ENCODE results near the gene LYRM2. TPM values are rescaled to one million over a fixed set of nuclear protein-coding genes. Genes with fewer than 3 reads are reported as not detected.

LYRM2 gene, protein sequence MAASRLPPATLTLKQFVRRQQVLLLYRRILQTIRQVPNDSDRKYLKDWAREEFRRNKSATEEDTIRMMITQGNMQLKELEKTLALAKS
- 17.5 and 31.2 TPM in 2 replicates for total RNA-seq (2014; rRNA removed; shearing (Covaris generic))

DNA sequence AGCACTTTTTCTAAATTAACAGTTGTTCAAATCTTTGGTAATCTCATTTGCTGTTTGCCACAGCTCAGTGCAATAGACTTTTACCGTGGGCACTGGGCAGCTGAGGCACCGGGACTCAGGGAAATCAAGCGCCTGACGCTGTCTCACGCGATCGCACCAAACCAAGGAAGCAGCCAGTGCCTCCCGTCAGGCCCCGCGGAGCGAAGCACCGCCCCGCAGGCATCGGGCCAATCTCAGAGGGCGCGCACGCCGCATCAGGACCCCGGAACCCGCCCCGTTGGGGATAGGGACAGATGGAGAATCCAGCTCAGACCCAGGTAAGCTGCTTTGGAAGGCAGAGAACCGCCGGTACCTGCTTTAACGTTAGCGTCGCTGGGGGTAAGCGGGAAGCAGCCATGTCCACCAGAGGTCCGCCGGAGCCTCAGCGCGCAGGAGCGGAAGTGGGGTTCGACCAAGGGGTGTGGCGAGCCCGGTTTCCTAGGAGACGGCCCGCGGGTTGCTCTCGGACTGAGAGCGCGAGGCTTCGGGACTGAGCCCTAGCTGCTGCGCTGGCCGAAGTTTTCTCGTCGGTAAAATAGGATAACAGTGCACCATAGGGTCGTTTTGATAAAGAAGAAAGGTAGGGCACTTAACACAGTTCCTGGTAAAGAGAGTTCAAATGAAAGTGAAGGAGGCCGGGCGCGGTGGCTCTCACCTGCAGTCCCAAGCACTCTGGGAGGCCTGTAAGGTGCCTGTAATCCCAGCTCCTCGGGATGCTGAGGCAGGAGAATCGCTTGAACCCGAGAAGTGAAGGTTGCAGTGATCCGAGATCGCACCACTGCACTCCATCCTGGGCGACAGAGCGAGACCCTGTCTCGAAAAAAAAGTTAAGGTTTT, at the start of gene LYRM2:
TSS of gene LYRM2 (minus strand) at position 428 of the 876 bp plus-strand sequence. CDS start at position 397, 31 bp downstream.
- DNase-seq (ENCODE audit: low read depth), result peak; percentile 94

DNA sequence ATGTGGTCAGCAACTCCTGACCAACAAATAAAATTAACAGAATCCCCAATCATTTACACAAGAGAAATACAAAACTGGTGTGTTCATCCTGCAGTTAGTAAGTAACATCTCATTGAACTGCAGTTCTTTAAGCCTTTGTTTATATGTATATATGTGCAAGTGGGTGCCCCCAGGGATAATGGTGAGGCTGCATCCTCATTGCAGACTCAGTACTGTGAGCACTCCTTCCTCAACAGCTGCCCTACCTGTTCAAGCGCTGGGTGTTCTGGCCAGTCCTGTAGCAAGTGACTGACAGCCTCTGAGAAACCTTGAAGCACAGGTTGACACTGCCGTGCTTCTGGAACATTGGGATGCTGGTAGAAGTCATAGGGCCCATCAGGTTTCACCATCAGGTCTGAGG, 49.8 kb upstream of the LYRM2 start:
- DNase-seq (ENCODE audit: low read depth), result no peak

DNA sequence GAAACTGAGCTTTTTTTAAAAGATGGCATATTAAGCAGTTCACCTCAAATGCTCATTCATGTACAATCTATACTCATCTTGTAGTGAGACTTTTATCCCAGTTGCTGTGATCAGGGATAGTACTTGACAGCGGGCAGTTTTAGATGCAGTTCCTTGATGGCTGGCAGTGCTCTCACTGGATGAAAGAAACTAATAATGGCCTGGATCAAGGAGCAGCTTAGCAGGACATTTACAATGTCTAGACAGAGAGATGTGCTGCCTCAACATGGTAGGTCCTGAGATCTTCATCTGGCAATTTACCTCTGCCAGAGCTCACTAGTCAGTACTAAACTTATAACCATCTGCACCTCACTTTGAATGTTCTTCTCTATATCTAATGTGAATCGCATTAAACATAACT, 46.8 kb upstream of the LYRM2 start:
- DNase-seq (ENCODE audit: low read depth), result no peak

DNA sequence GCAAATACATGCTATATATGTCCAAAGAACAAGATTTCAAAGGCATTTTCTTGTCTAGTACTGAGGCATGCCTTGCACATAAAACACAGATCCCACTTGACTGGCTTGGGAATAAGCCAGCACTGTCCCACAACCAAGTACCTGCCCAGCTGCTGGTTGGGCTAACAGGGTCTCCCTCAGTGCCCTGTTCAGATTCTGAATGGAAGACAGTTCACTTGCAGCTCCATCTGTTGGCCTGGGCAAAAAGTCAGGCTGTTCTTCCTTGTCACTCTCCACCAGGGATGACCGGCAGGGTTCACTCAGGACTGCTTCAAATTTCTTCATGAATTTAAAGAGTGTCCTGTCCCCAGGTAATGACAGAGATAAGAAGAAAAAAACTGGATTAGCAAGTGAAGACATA, 44.4 kb upstream of the LYRM2 start:
- no peak for DNase-seq (ENCODE audit: low read depth)

DNA sequence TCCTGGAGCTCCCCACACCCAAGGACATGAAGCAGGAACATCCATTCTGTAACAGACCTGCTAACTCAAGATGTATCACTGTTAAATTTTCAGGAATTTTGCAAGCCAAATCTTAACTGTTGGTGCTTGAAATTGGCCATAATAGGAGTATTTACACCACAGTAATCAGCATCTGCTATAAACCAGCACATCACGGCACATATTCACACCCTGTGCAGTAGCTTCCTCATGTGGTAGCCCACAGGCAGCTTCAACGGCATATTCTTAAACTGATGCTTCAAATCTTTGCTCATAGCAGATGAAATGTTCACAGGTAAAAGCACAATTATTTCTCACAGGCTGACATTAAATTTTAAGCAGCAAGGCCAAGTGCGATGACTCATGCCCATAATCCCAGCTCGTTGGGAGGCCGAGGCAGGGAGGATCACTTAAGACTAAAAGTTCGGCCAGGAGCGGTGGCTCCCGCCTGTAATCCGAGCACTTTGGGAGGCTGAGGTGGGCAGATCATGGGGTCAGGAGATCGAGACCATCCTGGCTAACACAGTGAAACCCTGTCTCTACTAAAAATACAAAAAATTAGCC, 43.5 kb upstream of the LYRM2 start:
- DNase-seq (ENCODE audit: low read depth), result no peak

DNA sequence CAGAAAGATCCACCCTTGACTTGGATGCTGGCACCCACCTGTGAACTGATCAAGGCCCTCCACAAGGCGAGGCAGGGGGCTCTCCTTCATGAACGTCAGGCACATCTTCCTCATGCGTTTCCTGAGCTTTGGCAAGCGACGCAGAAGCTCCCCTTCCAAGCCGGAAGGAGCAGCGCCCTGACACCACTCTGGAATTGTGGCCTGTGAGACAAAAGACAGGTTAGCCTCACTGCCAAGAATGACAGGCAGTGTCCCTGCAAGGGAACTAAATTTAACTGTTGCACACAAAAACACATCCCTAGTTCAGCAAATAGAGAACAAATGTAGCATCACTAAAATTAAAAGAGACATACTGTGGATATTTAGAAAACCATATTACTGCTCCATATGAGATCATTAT, 42.0 kb upstream of the LYRM2 start:
- no peak for DNase-seq (ENCODE audit: low read depth)

DNA sequence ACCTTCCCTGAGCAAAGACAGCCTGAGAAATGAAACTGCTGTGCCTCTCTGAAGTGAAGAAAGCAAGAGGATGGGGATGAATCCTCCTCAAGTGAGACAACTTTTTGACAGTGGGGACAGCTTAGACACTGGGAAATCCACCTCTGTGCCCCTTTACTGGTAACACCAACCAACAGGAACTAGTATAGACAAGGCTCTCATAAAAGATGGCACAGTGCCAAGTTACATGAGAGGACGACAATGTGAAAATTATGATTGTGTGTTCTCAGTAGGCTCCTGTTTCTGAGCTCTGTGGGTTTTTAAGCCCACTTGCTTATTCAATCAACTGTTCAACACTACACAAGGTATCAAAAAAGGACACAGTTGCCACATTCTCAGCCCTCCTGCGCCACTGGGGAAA, 41.6 kb upstream of the LYRM2 start:
- no peak for DNase-seq (ENCODE audit: low read depth)

DNA sequence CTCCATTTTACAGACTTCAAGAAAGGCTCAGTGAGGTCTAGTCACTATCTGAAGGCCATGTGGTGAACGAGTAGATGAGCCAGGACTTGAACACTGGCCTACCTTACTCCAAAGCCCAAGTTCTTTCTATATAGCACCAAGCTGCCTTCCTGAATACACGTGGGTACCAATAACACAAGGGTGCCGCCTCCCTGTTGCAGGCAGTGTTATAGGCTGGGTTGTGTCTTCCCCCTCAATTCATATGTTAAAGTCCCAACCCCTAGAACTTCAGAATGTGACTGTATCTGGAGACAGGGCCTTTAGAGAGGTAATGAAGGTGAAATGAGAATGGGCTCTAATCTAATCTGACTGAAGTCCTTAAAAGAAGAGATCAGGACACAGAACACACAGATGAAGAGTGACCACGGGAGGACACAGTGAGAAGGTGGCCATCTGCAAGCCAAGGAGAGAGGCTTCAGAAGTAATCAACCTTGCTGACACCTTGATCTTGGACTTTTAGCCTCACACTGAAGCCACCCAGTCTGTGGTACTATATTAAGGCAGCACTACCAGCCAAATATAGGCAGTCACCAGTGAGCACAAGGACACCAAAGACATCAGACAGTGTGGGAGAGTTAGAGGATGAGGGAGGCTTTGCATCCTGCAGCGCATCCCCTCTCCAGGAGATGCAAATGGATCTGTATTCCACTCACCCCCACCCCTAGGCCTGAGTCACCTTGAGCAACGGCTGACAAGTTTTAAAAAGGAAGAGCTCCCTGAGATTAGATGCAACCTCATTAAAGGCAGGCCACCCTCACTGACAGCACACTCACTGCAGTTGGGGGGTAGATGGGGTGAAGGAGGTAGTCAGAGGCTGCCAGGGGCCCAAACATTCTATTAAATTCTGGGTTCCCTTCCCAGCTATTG, 40.9 kb upstream of the LYRM2 start:
- no peak for DNase-seq (ENCODE audit: low read depth)

DNA sequence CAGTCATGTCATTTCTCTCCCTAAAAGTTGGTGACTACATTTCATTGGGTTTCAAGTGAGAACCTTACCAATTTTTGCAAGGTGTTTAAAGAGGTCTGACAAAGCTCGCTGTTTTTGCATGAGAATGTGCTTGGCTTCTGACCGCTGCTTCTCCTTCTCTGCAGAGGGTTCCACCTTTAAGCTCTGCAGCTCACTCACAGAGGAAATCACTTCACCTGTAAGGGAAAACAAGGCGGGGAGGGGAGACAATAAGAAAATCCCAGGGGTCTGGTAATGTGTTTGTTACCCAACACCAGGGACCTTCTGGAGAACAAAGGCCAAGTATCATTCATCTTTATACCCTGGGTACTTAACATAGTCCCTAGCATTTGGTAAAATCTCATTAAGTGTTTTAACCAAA, 40.0 kb upstream of the LYRM2 start:
- no peak for DNase-seq (ENCODE audit: low read depth)

DNA sequence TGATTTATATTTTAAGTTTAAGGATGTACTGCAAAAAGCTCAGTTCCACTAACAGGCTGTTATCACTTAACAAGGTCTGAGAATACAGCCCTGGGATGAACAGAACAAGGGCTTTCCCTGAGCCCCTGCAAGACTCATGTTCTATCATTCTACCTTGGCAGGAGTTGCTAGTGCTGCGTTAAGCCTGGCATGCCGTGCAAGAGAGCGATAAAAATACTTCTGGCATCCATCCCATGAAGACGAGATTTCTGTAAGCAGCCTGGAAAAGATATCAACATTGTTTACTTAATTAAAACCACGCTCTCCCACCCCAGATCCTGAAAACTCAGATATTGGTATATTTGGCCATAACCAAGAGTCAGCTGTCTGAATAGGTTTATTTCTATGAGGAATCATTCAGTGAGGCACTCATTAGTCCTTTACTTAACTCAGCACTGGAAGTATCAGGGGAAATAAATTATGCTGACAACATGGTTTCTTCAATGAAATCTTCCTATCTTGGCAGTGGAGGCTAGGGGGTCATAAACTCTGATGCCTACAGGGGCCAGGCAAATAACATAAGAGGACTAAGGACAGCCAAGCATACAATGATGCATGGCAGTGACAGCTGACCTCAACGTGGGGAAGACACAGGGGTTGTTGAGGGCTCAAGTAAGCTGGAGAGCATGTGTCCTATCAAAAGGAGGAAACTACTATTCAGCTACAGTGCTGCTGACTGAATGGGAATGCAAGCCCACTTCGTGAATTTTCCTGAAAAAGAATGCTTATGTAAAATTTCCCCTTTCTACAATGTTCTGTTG, 37.6 kb upstream of the LYRM2 start:
- DNase-seq (ENCODE audit: low read depth), result no peak

DNA sequence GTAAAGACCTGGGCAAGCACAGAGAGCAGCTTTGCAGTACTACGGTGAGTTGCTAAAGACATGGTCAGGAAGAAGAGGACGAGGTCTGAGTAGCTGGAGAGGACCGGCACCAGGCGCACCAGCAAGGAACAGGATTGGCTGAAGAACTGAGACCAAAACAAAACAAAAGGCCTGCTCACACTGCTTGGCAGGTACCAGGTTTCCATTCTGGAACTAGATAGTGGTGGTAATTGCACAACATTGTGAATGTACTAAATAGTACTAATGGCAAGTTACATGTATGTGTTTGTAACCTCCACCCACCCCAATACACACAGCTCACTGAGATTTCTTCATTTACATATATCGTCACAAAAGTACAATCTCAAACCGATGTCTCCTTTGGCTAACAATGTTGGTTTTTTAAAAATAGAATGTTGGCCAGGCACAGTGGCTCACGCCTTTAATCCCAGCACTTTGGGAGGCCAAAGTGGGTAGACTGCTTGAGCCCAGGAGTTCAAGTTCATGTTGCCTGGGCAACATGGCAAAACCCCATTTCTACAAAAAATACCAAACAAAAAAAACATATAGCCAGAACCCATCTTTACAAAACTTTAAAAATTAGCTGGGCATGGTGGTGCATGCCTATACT, 32.5 kb upstream of the LYRM2 start:
- no peak for DNase-seq (ENCODE audit: low read depth)

DNA sequence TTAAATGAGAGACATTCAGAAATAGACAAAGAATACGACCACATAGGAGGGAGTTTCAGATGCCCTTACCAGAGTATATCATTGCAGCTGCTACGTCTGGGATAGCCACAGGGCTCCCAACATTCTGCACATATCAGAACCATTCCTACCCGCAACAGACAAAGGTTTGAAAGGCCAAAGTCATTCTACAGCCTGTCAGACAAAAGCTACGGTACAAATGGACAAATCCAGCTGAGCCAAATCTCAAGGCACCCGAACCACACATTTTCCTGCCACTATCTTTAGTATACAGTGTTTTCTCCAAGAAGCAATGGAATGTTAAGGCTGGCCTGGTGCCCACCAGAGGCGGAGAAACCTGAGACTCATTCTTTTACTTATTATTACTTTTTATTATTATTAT, 30.5 kb upstream of the LYRM2 start:
- no peak for DNase-seq (ENCODE audit: low read depth)

DNA sequence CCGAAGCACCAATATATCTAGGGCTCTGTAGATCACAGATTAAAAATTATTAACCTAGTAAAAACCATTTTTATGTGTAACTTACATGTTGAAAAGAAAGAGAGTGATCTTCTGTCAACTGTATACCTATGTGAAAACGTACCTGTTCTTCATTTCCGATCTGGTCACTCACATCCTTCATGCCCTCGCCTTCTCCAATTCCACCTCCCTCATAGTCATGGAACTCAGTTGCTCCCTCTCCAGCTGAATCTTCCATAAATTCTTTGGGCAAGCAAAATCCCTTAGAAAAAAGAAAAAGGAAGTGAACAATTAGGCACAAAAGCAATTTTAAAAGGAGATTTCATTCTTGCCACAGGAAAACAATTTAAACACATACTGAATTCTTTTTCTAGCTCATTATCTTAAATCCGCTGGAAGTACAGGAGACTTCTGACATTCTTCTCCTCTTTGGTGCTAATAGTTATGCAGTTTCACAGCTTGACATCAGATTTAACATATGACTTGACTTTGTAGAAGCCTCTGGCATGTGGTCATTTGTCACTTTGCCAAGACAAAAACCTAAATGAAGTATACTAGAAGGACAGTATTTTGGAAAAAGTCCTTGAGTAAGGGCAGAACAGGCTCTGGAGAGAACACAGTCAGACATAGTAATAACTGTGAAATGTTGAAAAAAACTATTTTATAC, 29.5 kb upstream of the LYRM2 start:
- no peak for DNase-seq (ENCODE audit: low read depth)

DNA sequence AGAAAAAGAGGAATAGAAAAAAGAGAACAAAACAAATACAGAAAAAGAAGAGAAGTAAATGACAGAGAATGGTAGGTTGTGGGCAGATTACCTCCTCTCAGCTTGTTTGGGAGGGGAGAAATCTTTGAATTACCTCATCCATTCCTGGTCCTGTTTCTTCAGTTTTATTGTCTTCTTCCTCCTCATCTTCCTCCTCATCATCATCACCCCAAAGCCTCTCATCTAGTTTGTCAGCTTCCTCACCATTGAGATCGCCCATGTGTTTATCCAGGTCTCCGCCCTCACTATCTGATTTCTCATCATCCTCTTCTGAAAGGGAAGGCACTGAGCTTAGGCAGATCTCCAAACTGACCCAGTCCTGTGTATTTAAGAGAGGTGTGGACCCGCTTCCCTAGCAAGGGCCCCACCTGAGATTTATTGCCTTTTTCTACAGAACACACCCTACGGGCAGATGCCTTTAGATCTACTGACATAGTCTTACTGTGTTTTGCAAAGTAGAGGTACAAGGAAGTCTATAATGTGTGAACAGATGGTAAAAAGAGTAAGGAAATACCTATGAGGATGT, 24.2 kb upstream of the LYRM2 start:
- DNase-seq (ENCODE audit: low read depth), result no peak

DNA sequence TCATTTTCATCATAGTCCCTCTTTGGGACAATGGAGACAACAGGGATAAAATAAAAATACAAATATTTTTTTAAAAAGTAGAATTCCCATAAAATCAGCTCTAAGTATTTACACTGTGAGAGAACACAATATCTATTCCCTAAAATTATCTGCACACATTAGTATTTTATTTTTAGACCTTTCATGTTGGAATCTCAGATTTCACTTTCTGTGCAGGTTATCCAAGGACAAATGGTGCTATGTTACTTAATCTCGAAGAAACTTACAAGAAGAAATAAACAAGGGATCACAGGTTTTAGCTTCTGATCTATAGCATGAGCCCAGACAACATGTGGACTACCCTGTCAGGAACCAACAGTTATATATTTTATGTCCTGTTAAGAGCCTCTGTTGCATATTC, 23.0 kb upstream of the LYRM2 start:
- DNase-seq (ENCODE audit: low read depth), result no peak

DNA sequence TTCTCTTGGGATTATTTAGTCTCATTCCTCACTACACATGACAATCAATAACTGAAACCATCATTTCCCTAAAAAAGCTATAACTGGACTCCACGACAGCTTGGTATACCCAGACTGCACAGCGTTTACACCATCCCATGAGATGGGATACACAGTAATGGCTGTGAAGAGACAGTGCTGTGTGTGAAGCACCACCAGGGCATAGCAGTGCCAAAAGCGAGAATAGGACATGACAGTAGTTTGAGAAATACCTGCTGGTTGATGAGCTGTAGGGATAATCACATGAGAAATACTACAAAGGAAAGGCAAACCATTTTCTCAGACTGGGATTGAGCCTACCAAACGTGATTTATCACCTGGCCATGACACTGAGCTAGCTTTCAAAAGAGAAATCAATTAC, 22.4 kb upstream of the LYRM2 start:
- DNase-seq (ENCODE audit: low read depth), result no peak

DNA sequence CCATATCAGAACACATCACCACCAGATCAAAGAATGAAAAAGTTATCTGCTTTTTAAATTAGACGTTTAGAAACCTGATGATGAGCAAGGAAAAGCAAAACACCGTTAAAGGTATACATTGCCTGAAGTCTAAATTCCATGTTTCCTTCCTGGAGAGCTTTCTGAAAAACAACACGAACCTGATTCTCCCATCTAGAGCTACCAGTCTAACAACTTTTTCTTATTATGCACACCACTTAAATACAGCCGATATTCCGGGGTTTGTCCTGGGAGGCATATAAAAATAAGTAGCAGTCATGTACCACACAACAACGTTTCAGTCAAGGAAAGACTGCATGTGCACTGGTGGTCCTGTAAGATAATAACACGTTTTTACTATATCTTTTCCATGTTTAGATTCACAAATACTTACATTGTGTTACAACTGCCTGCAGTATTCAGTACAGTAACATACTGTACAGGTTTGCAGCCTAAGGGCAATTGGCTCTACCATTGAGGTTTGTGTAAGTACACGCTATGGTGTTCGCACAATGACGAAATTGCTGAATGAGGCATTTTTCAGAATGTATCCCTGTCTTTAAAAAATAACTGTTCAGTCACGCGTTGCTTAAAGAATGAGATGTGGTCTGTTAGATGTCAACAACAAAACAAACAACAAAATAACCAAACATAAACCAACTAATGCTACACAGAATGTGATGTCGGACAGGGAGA, 19.1 kb upstream of the LYRM2 start:
- no peak for DNase-seq (ENCODE audit: low read depth)

DNA sequence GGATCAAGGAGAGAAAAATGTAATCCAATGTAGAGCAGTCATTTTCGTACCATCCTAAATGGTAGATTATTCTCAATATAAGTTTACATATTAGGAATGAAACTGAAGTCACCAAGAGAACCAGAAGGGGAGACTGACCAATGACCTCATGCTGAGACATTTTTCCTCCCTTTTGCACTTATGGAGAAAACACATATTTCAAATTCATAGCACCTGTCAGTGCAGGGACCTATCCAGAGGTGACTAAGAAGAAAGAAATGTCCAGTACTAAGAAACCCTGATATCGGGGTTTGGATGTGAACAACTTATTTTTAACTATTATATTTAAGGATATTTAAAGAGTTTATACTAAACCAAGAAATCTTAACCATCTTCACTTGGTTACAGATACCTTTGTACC, 16.6 kb upstream of the LYRM2 start:
- DNase-seq (ENCODE audit: low read depth), result no peak

DNA sequence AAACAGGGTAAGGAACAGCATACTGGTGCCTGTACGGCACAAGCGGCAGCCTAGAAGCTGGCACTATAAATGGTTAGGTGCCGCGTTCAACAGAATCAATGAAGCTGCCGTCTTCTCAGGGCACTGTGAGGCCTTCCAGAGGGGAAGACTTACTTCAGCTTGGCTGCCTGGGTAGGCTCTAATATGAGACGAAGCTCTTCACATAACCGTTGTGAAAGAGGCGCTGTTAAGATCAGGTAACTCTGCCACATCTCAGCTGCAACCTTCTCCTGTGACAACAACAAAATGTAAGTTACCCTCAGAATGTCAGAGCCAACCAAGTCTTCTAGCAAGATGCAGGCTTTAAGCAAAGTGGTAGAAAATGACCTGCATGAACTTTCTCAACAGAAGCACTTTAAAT, 12.0 kb upstream of the LYRM2 start:
- no peak for DNase-seq (ENCODE audit: low read depth)
